HEK293T (cell line): ENCODE results near the gene EFNB3.

Experiments
- CTCF ChIA-PET: fragments of 350-600 bp; formaldehyde crosslinking; extraction: SDS; loops from one replicate; lab custom pipeline; 2021; ENCODE audit warnings: antibody characterized with exemption, inconsistent platforms; lab: Yijun Ruan, JAX
- POLR2A ChIA-PET: fragments of 350-600 bp; formaldehyde crosslinking; extraction: SDS; loops from one replicate; lab custom pipeline; 2020; ENCODE audit warnings: antibody characterized with exemption, inconsistent platforms; lab: Yijun Ruan, JAX
- DNase-seq: peaks from one replicate; pipeline ENCODE4 v3.0.0; 2012; ENCODE audit warnings: mixed read lengths; ENCODE audit errors: extremely low spot score
- ARNT ChIP-seq: fragments of 450-650 bp; IDR thresholded peaks from 2 replicates; pipeline ENCODE4 v1.6.1; 2017; ENCODE audit warnings: mild to moderate bottlenecking
- BHLHE40 ChIP-seq: fragments of 450-650 bp; IDR thresholded peaks from 2 replicates; pipeline ENCODE4 v1.6.1; 2016; ENCODE audit warnings: mild to moderate bottlenecking, moderate library complexity, borderline replicate concordance
- CTBP1 ChIP-seq: fragments of 450-650 bp; IDR thresholded peaks from 2 replicates; pipeline ENCODE4 v1.6.1; 2016; ENCODE audit warnings: borderline replicate concordance
- ELF4 ChIP-seq: fragments of 450-650 bp; IDR thresholded peaks from 2 replicates; pipeline ENCODE4 v1.6.1; 2017; ENCODE audit warnings: antibody characterized with exemption
- FOXA1 ChIP-seq: fragments of 450-650 bp; IDR thresholded peaks from 2 replicates; pipeline ENCODE4 v1.6.1; 2016; ENCODE audit warnings: mild to moderate bottlenecking
- FOXK2 ChIP-seq: fragments of 450-650 bp; IDR thresholded peaks from 2 replicates; pipeline ENCODE4 v1.6.1; 2016; ENCODE audit warnings: mild to moderate bottlenecking
- FOXM1 ChIP-seq: fragments of 450-650 bp; IDR thresholded peaks from 2 replicates; pipeline ENCODE4 v1.6.1; 2017; ENCODE audit warnings: mild to moderate bottlenecking, borderline replicate concordance
- HDGF ChIP-seq: fragments of 450-650 bp; IDR thresholded peaks from 2 replicates; pipeline ENCODE4 v1.6.1; 2017; ENCODE audit warnings: antibody characterized with exemption, borderline replicate concordance
- L3MBTL2 ChIP-seq: fragments of 450-650 bp; conservative IDR thresholded peaks from 2 replicates; pipeline ENCODE4 v1.6.1; 2016; ENCODE audit warnings: mild to moderate bottlenecking
- LEF1 ChIP-seq: fragments of 450-650 bp; IDR thresholded peaks from 2 replicates; pipeline ENCODE4 v1.6.1; 2017; ENCODE audit warnings: mild to moderate bottlenecking, borderline replicate concordance
- NFRKB ChIP-seq: fragments of 450-650 bp; IDR thresholded peaks from 2 replicates; pipeline ENCODE4 v1.6.1; 2016; ENCODE audit warnings: mild to moderate bottlenecking, moderate library complexity
- SP1 ChIP-seq: fragments of 450-650 bp; IDR thresholded peaks from 2 replicates; pipeline ENCODE4 v1.6.1; 2017
- SUZ12 ChIP-seq: fragments of 450-650 bp; IDR thresholded peaks from 2 replicates; pipeline ENCODE4 v1.6.1; 2016; ENCODE audit warnings: mild to moderate bottlenecking
- TARDBP ChIP-seq: fragments of 450-650 bp; IDR thresholded peaks from 2 replicates; pipeline ENCODE4 v1.6.1; 2016
- ZNF384 ChIP-seq: fragments of 450-650 bp; IDR thresholded peaks from 2 replicates; pipeline ENCODE4 v1.6.1; 2016
- TF ChIP-seq, protein P1 (sequence below): fragments of 450-650 bp; IDR thresholded peaks from 2 replicates; pipeline ENCODE4 v1.6.1; 2016

Gene EFNB3

DNA sequence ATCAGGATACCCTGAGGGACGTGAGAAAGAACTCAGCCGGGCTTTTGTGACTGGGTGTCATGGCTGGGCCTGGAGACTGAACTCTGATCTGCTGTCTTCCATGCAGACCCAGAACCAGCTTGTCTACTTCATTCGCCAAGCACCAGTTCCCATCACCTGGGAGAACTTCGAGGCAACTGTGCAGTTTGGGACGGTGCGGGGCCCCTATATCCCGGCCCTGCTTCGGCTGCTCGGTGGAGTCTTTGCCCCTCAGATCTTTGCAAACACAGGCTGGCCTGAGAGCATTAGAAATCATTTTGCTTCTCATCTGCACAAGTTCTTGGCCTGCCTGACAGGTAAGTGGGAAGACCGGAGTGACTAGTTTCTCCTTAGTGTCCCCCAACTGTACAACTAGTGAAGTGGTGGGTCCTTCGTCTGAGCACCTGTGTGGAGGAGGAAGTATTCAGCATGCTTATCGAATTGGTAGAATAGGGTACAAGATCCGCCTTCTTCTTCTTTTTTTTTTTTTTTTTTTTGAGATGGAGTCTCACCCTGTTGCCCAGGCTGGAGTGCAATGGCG is 28.1 kb downstream of the EFNB3 start:
- CTCF ChIA-PET, result no interaction called here
- POLR2A ChIA-PET, result no interaction called here
- no peak for DNase-seq
- TF ChIP-seq ELF4 (no peak), ZNF384 (no peak), HDGF (no peak), SUZ12 (no peak), FOXM1 (no peak), LEF1 (no peak), BHLHE40 (no peak), NFRKB (no peak), FOXK2 (no peak), SP1 (no peak), TARDBP (no peak), ARNT (no peak), CTBP1 (no peak), FOXA1 (no peak), L3MBTL2 (no peak)
- TF ChIP-seq, protein P1, sequence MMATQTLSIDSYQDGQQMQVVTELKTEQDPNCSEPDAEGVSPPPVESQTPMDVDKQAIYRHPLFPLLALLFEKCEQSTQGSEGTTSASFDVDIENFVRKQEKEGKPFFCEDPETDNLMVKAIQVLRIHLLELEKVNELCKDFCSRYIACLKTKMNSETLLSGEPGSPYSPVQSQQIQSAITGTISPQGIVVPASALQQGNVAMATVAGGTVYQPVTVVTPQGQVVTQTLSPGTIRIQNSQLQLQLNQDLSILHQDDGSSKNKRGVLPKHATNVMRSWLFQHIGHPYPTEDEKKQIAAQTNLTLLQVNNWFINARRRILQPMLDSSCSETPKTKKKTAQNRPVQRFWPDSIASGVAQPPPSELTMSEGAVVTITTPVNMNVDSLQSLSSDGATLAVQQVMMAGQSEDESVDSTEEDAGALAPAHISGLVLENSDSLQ, result no peak

DNA sequence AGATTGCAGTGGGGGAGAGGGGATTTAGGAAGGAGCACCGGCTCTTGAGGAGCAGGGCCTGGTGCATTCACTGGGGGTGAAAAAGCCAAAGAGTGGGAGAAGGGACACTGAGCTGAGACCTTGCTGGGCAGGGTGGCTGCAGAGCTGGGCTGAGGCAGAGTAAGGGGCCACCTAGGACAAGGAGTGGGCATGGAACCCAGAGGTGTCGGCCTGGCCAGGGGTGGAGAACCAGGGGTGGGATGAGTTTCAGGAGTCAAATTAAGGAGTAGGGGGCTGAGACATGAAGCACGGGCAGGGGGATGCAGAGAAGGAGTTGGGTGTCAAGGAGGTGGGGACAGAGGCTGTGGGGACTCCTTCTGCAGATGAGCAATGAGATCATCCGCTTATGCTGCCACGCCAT is 32.6 kb downstream of the EFNB3 start:
- no peak for DNase-seq
- CTCF ChIA-PET, result no interaction called here
- TF ChIP-seq LEF1 (no peak), TARDBP (no peak), SP1 (no peak), ARNT (no peak), FOXK2 (no peak), CTBP1 (no peak), ZNF384 (no peak), BHLHE40 (no peak), FOXA1 (no peak), HDGF (no peak), ELF4 (no peak), L3MBTL2 (no peak), FOXM1 (no peak), NFRKB (no peak), SUZ12 (no peak)
- TF ChIP-seq, protein P1, result no peak
- POLR2A ChIA-PET, result no interaction called here

GRCh38 chr17:7739746-7740145 is 34.7 kb downstream of the EFNB3 start:
- no peak for DNase-seq
- ChIA-PET CTCF (no interaction called here), POLR2A (no interaction called here)
- TF ChIP-seq NFRKB, result no peak
- TF ChIP-seq ZNF384, result no peak
- no peak for TF ChIP-seq BHLHE40
- no peak for TF ChIP-seq FOXA1
- no peak for TF ChIP-seq SUZ12
- TF ChIP-seq CTBP1, result no peak
- no peak for TF ChIP-seq FOXK2
- TF ChIP-seq TARDBP, result no peak
- no peak for TF ChIP-seq SP1
- TF ChIP-seq L3MBTL2, result no peak
- TF ChIP-seq ELF4, result no peak
- no peak for TF ChIP-seq FOXM1
- TF ChIP-seq LEF1, result no peak

- no peak for DNase-seq
- ChIA-PET CTCF (no interaction called here), POLR2A (no interaction called here)
- no peak for TF ChIP-seq SP1
- no peak for TF ChIP-seq TARDBP
- TF ChIP-seq ELF4, result no peak
- no peak for TF ChIP-seq NFRKB
- no peak for TF ChIP-seq FOXA1
- no peak for TF ChIP-seq ZNF384
- TF ChIP-seq FOXM1, result no peak
- no peak for TF ChIP-seq ARNT
- TF ChIP-seq FOXK2, result no peak
- no peak for TF ChIP-seq CTBP1
- TF ChIP-seq BHLHE40, result no peak
- TF ChIP-seq SUZ12, result no peak
Observed at GRCh38 chr17:7740481-7741001, 35.5 kb downstream of the EFNB3 start.

- POLR2A ChIA-PET, result interaction anchor here (1.5 to 1.7 kb wide), 3 partner anchors 40 to 92 kb away, joined by 3 to 6 read pairs (median 6); partner anchors contain the start of genes KDM6B and TP53
- CTCF ChIA-PET, result interaction anchor here (0.6 to 1.7 kb wide), 5 partner anchors 15 to 114 kb away, joined by 3 to 9 read pairs (median 6); partner anchors contain the start of genes KDM6B and NAA38
Observed at GRCh38 chr17:7742729-7743128, 37.7 kb downstream of the EFNB3 start.

More at GRCh38 chr17:7742729-7743128, 37.7 kb downstream of the EFNB3 start:
- TF ChIP-seq BHLHE40, result no peak
- TF ChIP-seq LEF1, result no peak
- TF ChIP-seq, protein P1, result no peak
- no peak for TF ChIP-seq FOXA1
- no peak for TF ChIP-seq ZNF384
- TF ChIP-seq FOXK2, result no peak
- TF ChIP-seq L3MBTL2, result no peak
- TF ChIP-seq SUZ12, result no peak
- no peak for TF ChIP-seq CTBP1
- no peak for TF ChIP-seq ELF4
- no peak for TF ChIP-seq TARDBP
- TF ChIP-seq ARNT, result no peak
- TF ChIP-seq HDGF, result no peak
- TF ChIP-seq NFRKB, result no peak
- no peak for DNase-seq
